H9 (cell line): Measurements from ENCODE around the gene DNAJC1. TPM values are rescaled to one million over a fixed set of nuclear protein-coding genes. Genes with fewer than 3 reads are reported as not detected.

Experiments used
- DNase-seq: peaks from one replicate; pipeline ENCODE4 v3.0.0-alpha.2; 2017
- H2AFZ ChIP-seq: one replicate; pipeline ENCODE4 v1.6.1; 2013; ENCODE audit warnings: mild to moderate bottlenecking, low read length, control low read depth, moderate library complexity
- H2AK5ac ChIP-seq: 2 replicates; pipeline ENCODE4 v1.6.1; 2013; ENCODE audit warnings: low read length, control low read depth, mixed read lengths; ENCODE audit not compliant: insufficient read length
- H2BK120ac ChIP-seq: one replicate; pipeline ENCODE4 v1.6.1; 2013; ENCODE audit warnings: low read depth, mild to moderate bottlenecking, low read length, control low read depth, inconsistent platforms; ENCODE audit not compliant: poor library complexity, severe bottlenecking
- H2BK12ac ChIP-seq: 2 replicates; pipeline ENCODE4 v1.6.1; 2013; ENCODE audit warnings: low read length, control low read depth, mixed read lengths, low read depth; ENCODE audit not compliant: insufficient read length
- H2BK15ac ChIP-seq: 2 replicates; pipeline ENCODE4 v1.6.1; 2013; ENCODE audit warnings: low read depth, low read length, control low read depth
- H2BK20ac ChIP-seq: one replicate; pipeline ENCODE4 v1.6.1; 2013; ENCODE audit warnings: low read depth, mild to moderate bottlenecking, low read length, control low read depth, inconsistent platforms; ENCODE audit not compliant: poor library complexity, severe bottlenecking
- H2BK5ac ChIP-seq: 2 replicates; pipeline ENCODE4 v1.6.1; 2013; ENCODE audit warnings: low read length, control low read depth, mixed read lengths; ENCODE audit not compliant: insufficient read length
- H3K14ac ChIP-seq: 2 replicates; pipeline ENCODE4 v1.6.1; 2013; ENCODE audit warnings: low read length, control low read depth; ENCODE audit not compliant: insufficient read depth
- H3K18ac ChIP-seq: 2 replicates; pipeline ENCODE4 v1.6.1; 2013; ENCODE audit warnings: low read depth, mild to moderate bottlenecking, mixed read lengths, low read length, control low read depth; ENCODE audit not compliant: insufficient read length
- H3K23ac ChIP-seq: 2 replicates; pipeline ENCODE4 v1.6.1; 2013; ENCODE audit warnings: low read length, control low read depth, mixed read lengths, low read depth; ENCODE audit not compliant: insufficient read length
- H3K23me2 ChIP-seq: 2 replicates; pipeline ENCODE4 v1.6.1; 2013; ENCODE audit warnings: low read depth, mild to moderate bottlenecking, mixed read lengths, low read length, control low read depth; ENCODE audit not compliant: insufficient read length, poor library complexity, severe bottlenecking
- H3K27ac ChIP-seq: 2 replicates; pipeline ENCODE4 v1.5.1; 2013; ENCODE audit warnings: low read length, control low read depth, mixed read lengths, low read depth; ENCODE audit not compliant: insufficient read length
- H3K27me3 ChIP-seq: 2 replicates; pipeline ENCODE4 v1.6.1; 2013; ENCODE audit warnings: low read length, control low read depth, inconsistent platforms; ENCODE audit not compliant: insufficient read depth
- H3K4ac ChIP-seq: 2 replicates; pipeline ENCODE4 v1.6.1; 2013; ENCODE audit warnings: low read depth, mild to moderate bottlenecking, control low read depth, inconsistent platforms, low read length, moderate library complexity
- H3K4me1 ChIP-seq: 2 replicates; pipeline ENCODE4 v1.6.1; 2013; ENCODE audit warnings: low read length, control low read depth, inconsistent platforms; ENCODE audit not compliant: insufficient read depth
- H3K4me2 ChIP-seq: 2 replicates; pipeline ENCODE4 v1.6.1; 2013; ENCODE audit warnings: low read length, control low read depth, mixed read lengths; ENCODE audit not compliant: insufficient read length, insufficient read depth
- H3K56ac ChIP-seq: 2 replicates; pipeline ENCODE4 v1.6.1; 2013; ENCODE audit warnings: low read depth, mild to moderate bottlenecking, mixed read lengths, low read length, control low read depth; ENCODE audit not compliant: insufficient read length
- H3K79me1 ChIP-seq: 2 replicates; pipeline ENCODE4 v1.6.1; 2013; ENCODE audit warnings: low read depth, mild to moderate bottlenecking, moderate library complexity, low read length, control low read depth, inconsistent platforms; ENCODE audit not compliant: insufficient read depth, poor library complexity, severe bottlenecking
- H3K79me2 ChIP-seq: 2 replicates; pipeline ENCODE4 v1.6.1; 2013; ENCODE audit warnings: low read length, control low read depth, inconsistent platforms; ENCODE audit not compliant: insufficient read depth
- H3K9ac ChIP-seq: 2 replicates; pipeline ENCODE4 v1.6.1; 2013; ENCODE audit warnings: low read length, control low read depth, mixed read lengths; ENCODE audit not compliant: insufficient read length; ENCODE audit errors: extremely low read depth
- H3K9me3 ChIP-seq: one replicate; pipeline ENCODE4 v1.6.1; 2013; ENCODE audit warnings: low read depth, low read length, inconsistent platforms; ENCODE audit not compliant: control insufficient read depth
- H3T11ph ChIP-seq: one replicate; pipeline ENCODE4 v1.6.1; 2013; ENCODE audit warnings: mild to moderate bottlenecking, low read length, control low read depth, inconsistent platforms
- H4K20me1 ChIP-seq: one replicate; pipeline ENCODE4 v1.6.1; 2013; ENCODE audit not compliant: control insufficient read depth, insufficient read length, insufficient read depth
- H4K5ac ChIP-seq: 2 replicates; pipeline ENCODE4 v1.6.1; 2013; ENCODE audit warnings: low read depth, mild to moderate bottlenecking, mixed read lengths, low read length, control low read depth; ENCODE audit not compliant: insufficient read length
- H4K8ac ChIP-seq: replicated peaks from 2 replicates; pipeline ENCODE4 v1.6.1; 2013; ENCODE audit warnings: low read length, control low read depth, mixed read lengths, low read depth; ENCODE audit not compliant: insufficient read length
- H4K91ac ChIP-seq: 2 replicates; pipeline ENCODE4 v1.6.1; 2013; ENCODE audit warnings: low read depth, mild to moderate bottlenecking, moderate library complexity, mixed read lengths, low read length, control low read depth; ENCODE audit not compliant: insufficient read length
- H3K27ac Mint-ChIP-seq, 3 experiments: 2 replicates in 2 of 3; 3 replicates in 1 of 3; pipeline ENCODE4 v1.8.0; 2020 to 2021; ENCODE audit warnings: mixed read lengths in 3 of 3, mild to moderate bottlenecking in 1 of 3, moderate library complexity in 1 of 3
- H3K27me3 Mint-ChIP-seq: 2 replicates; pipeline ENCODE4 v1.8.0; 2021; ENCODE audit warnings: low read depth, mild to moderate bottlenecking, moderate library complexity, mixed read lengths
- H3K36me3 Mint-ChIP-seq, 3 experiments: 2 replicates in 2 of 3; 3 replicates in 1 of 3; pipeline ENCODE4 v1.8.0; 2020 to 2021; ENCODE audit warnings: low read depth in 3 of 3, mixed read lengths in 3 of 3; ENCODE audit not compliant: insufficient read depth in 1 of 3
- H3K4me1 Mint-ChIP-seq, 2 experiments: 2 replicates each; pipeline ENCODE4 v1.8.0; 2020; ENCODE audit warnings: mixed read lengths in 2 of 2
- H3K4me3 Mint-ChIP-seq, 2 experiments: 2 replicates in 1 of 2; 3 replicates in 1 of 2; pipeline ENCODE4 v1.8.0; 2020 to 2021; ENCODE audit warnings: mild to moderate bottlenecking in 2 of 2, mixed read lengths in 2 of 2, moderate library complexity in 1 of 2
- H3K9me3 Mint-ChIP-seq, 2 experiments: 2 replicates in 1 of 2; 3 replicates in 1 of 2; pipeline ENCODE4 v1.8.0; 2020; ENCODE audit warnings: mild to moderate bottlenecking in 2 of 2, mixed read lengths in 2 of 2, moderate library complexity in 1 of 2
- CTCF ChIP-seq: fragments of 200-600 bp; sonication (generic); conservative IDR thresholded peaks from 3 replicates; pipeline ENCODE4 v1.8.0; 2021; ENCODE audit warnings: antibody characterized with exemption, mild to moderate bottlenecking
- total RNA-seq: library from RNA; stranded (reverse); gene quantifications from 2 replicates; pipeline ENCODE4 v1.2.1, GENCODE V29; 2021

The DNAJC1 gene
- total RNA-seq, 1 experiment from 2014 or later, result 11.2 TPM

DNA sequence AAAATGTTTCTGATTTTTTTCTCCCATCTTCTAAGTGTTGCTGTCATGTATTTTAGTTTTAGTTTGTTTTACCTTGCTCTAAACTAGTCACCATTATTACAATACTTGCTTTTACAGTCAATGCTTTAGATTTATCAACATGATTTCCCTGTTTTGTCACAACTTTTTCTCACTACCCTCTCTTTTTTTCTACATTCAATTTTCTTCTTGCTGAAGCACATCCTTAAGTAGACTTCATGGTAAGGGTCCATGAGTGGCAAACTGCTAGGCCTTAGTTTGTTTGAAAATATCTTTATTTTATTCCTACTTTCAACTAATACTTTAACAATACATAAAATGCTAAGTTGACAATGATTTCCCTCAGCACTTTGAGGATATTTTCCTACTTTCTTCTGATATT is 173.5 kb downstream of the DNAJC1 start:
- Histone ChIP-seq H3K18ac (no peak overlapping the region), H4K8ac (no peak overlapping the region), H2BK15ac (no peak overlapping the region), H3K27ac (no peak overlapping the region), H2AFZ (no peak overlapping the region), H2BK20ac (no peak overlapping the region), H3K79me2 (no peaks in the 10 kb centered on the region), H3K23ac (no peak overlapping the region), H3K9me3 (peaks cover 28% of the 10 kb centered on the region), H4K20me1 (no peaks in the 10 kb centered on the region), H3K9ac (no peak overlapping the region), H3K4me2 (no peak overlapping the region), H4K5ac (no peak overlapping the region), H4K91ac (no peak overlapping the region), H2BK5ac (no peak overlapping the region), H3K4me1 (no peaks in the 10 kb centered on the region), H3K79me1 (no peaks in the 10 kb centered on the region), H3K14ac (no peak overlapping the region), H2BK12ac (no peak overlapping the region), H3T11ph (no peak overlapping the region), H3K56ac (no peak overlapping the region), H3K27me3 (no peaks in the 10 kb centered on the region), H3K23me2 (no peaks in the 10 kb centered on the region), H2BK120ac (no peak overlapping the region), H2AK5ac (no peak overlapping the region), H3K4ac (no peak overlapping the region)
- H3K36me3 Mint-ChIP-seq, result peaks cover 65 to 78% (median 69%) of the 10 kb centered on the region in 3 experiments
- TF ChIP-seq CTCF, result no peak
- H3K4me3 Mint-ChIP-seq, result no peak overlapping the region
- peaks cover 3% of the 10 kb centered on the region for H3K27me3 Mint-ChIP-seq
- no peak overlapping the region for H3K27ac Mint-ChIP-seq
- no peak for DNase-seq
- peaks cover 88 to 90% of the 10 kb centered on the region in 2 experiments for H3K9me3 Mint-ChIP-seq
- H3K4me1 Mint-ChIP-seq, result no peaks in the 10 kb centered on the region
